ENCODE data around the gene POLD2. TPM values are rescaled to one million over a fixed set of nuclear protein-coding genes. Genes with fewer than 3 reads are reported as not detected.

Gene POLD2
- total RNA-seq, 1 experiment from 2014 or later: 149 TPM

DNA sequence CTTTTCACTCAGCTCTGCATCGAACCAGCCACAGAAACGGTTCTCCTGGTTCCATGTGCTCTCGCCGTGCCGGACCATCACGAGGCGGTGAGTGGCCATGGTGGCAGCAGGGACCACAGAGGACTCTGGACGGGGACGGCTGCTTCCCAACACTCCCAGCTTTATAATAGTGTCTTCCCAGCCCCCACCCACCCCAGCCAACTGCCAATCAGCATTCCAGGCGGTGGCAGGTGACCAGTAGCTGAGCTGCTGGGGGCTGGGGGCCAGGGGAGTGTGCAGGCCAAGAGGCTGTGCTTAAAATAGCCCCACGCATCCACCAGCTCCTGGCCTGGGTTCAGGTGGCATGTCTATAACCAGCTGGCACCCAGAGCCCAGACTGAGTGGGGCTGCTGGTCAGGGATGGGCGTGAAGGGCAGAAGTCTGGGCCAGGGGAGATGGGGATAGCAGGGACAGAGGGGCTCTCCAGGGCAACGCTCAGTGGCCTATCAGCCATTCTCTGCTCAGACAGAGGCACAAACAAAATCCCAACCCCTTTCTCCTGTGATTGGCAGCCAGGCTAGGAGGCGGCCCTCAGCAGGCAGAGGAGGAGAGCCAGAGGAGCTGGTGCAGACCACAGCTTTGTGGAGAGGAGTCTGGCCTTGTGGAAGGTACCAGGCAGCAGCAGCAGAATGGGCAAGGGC lies 57.8 kb downstream of the POLD2 start, which contains the start of gene PGAM2:
Gene PGAM2, minus strand, starts transcription at position 137 of the 680 bp plus-strand sequence. Its CDS starts 38 bp downstream, at position 99.
- DNase-seq (ENCODE audit: low spot score): no peak

DNA sequence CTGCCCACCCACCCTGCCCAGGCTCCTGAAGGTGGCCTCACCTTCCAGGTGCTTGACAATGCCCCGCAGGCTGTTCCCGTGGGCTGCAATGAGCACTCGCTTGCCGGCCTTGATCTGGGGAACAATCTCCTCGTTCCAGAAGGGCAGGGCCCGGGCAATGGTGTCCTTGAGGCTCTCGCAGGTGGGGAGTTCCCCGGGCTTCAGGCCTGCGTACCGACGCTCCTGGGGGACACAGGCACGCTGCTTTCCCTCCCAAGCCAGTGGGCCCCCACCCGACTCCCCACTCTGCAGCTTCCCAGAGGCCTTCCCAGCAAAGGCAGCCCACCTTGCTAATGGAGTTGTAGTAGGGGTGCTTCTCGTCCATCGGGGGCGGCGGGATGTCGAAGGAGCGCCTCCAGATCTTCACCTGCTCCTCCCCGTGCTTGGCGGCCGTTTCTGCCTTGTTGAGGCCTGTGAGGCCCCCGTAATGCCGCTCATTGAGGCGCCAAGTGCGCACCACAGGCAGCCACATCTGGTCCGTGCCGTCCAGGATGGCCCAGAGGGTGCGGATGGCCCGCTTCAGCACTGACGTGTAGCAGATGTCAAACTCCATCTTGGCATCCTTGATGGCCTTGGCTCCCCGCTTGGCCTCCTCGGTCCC lies 58.4 kb downstream of the POLD2 start:
- no peak for DNase-seq (ENCODE audit: low spot score)

Other genes starting within 250 kb of the POLD2 start
- 37.8 and 41.8 TPM in 2 replicates for gene URGCP, start 217.0 kb downstream of the POLD2 start, total RNA-seq (2014; rRNA removed; shearing (Covaris generic))
- gene UBE2D4, start 197.1 kb downstream of the POLD2 start, total RNA-seq (2014; rRNA removed; shearing (Covaris generic)): 14.3 and 23.9 TPM in 2 replicates
- not detected in 2 replicates for gene SPDYE1, start 125.7 kb downstream of the POLD2 start, total RNA-seq (2014; rRNA removed; shearing (Covaris generic))
- gene DBNL, start 78.8 kb downstream of the POLD2 start, total RNA-seq (2014; rRNA removed; shearing (Covaris generic)): 171 and 187 TPM in 2 replicates
- not detected in 2 replicates for gene PGAM2, start 58.0 kb downstream of the POLD2 start, total RNA-seq (2014; rRNA removed; shearing (Covaris generic))
- 20.3 and 24.0 TPM in 2 replicates for gene POLM, start 41.0 kb downstream of the POLD2 start, total RNA-seq (2014; rRNA removed; shearing (Covaris generic))
- 0.22 TPM in 1 of 2 replicates, not detected in the other for gene AEBP1, start 19.2 kb downstream of the POLD2 start, total RNA-seq (2014; rRNA removed; shearing (Covaris generic))
- gene MYL7, start 17.8 kb upstream of the POLD2 start, total RNA-seq (2014; rRNA removed; shearing (Covaris generic)): not detected in 2 replicates
- gene GCK, start 65.9 kb upstream of the POLD2 start, total RNA-seq (2014; rRNA removed; shearing (Covaris generic)): not detected in 2 replicates
- 133 and 137 TPM in 2 replicates for gene YKT6, start 77.4 kb upstream of the POLD2 start, total RNA-seq (2014; rRNA removed; shearing (Covaris generic))
- gene CAMK2B, start 202.0 kb upstream of the POLD2 start, total RNA-seq (2014; rRNA removed; shearing (Covaris generic)): 1.9 and 3.1 TPM in 2 replicates